Tibial nerve (tissue), 3 donors: ENCODE data around the gene DHX34.

Source experiments
- POLR2A ChIP-seq, 2 donors: fragments of 450-650 bp; IDR thresholded peaks; one replicate each; pipeline ENCODE4 v1.6.1; 2017; ENCODE audit warnings: antibody characterized with exemption in 2 of 2, mild to moderate bottlenecking in 2 of 2, moderate library complexity in 2 of 2
- TF ChIP-seq, protein P1 (sequence below), 5 experiments: fragments of 200-600 bp in 3 of 5; fragments of 450-650 bp in 2 of 5; sonication (generic) in 3 of 5; IDR thresholded peaks; one replicate each; pipeline ENCODE4 v1.5.1; 2016 to 2019; ENCODE audit warnings: antibody characterized with exemption in 5 of 5, mild to moderate bottlenecking in 3 of 5, moderate library complexity in 2 of 5

DNA sequence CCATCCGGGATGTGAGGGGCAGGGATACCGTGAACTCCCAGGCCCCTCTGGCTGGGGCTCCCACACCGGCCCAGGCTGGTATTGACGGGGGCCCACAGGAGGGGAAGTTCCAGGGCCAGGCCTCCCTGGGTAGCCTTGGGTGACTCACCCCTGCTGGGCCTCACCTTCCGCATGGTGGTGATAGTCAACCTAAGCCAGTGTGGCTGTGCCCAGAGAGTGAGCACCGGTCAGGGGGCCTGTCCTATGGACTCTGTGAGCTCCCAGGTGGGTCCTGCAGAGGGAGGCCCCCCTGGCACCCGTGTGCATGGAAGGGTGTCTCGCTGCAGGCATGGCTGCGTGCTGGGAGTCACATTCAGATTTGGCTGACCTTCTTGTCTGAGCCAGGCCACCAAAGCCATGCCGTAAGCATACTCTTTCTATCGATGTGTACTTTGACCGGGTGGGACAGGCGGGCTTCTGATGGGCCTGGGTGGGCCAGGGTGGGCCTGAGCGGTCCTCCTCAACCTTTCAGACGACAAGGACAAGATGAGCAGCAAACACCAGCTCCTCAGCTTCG lies 27.6 kb downstream of the DHX34 start:
- TF ChIP-seq, protein P1, sequence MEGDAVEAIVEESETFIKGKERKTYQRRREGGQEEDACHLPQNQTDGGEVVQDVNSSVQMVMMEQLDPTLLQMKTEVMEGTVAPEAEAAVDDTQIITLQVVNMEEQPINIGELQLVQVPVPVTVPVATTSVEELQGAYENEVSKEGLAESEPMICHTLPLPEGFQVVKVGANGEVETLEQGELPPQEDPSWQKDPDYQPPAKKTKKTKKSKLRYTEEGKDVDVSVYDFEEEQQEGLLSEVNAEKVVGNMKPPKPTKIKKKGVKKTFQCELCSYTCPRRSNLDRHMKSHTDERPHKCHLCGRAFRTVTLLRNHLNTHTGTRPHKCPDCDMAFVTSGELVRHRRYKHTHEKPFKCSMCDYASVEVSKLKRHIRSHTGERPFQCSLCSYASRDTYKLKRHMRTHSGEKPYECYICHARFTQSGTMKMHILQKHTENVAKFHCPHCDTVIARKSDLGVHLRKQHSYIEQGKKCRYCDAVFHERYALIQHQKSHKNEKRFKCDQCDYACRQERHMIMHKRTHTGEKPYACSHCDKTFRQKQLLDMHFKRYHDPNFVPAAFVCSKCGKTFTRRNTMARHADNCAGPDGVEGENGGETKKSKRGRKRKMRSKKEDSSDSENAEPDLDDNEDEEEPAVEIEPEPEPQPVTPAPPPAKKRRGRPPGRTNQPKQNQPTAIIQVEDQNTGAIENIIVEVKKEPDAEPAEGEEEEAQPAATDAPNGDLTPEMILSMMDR (IDR thresholded peaks at IDR 0.05) = no peak
- TF ChIP-seq POLR2A (IDR thresholded peaks at IDR 0.05) = no peak
